GM12801 (cell line): ENCODE measurements around the gene AOC3.

Experiments used
- CTCF ChIP-seq: IDR thresholded peaks from one replicate; pipeline ENCODE4 v1.5.1; 2011; ENCODE audit warnings: control low read depth; ENCODE audit not compliant: insufficient read length; ENCODE audit errors: extremely low read depth

The AOC3 gene

GRCh38 chr17:42844761-42845555, 6.0 kb upstream of the AOC3 start:
- TF ChIP-seq CTCF, result no peak

GRCh38 chr17:42845556-42845917, 5.5 kb upstream of the AOC3 start:
- no peak for TF ChIP-seq CTCF

DNA sequence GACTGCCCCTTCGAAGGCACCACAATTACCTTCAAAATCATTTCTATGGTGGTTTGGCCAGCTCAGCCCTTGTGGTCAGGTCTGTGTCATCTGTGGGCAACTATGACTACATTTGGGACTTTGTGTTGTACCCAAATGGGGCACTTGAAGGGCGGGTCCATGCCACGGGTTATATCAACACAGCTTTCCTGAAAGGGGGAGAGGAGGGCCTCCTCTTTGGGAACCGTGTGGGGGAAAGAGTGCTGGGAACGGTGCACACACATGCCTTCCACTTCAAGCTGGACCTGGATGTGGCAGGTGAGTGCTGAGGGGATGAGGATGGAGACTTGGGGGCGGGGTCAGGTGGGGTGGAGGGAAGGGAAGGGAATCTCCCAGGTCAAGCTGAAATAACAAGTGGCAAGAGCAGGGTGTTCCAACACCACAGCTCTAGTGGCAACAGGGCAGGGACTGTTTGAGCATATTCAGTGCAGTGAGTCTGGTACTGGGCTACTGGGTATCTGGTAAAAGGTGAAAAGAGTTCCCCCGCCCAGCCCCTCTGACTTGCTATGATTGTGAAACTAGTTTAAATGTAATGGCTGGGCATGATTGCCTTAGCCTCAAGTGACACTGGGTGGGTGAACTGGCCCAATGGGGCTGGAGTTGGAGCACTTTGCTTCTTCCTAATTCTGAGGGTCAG, 4.9 kb upstream of the AOC3 start:
- TF ChIP-seq CTCF, result no peak

- TF ChIP-seq CTCF, result no peak
Measured at GRCh38 chr17:42846594-42847280, 4.3 kb upstream of the AOC3 start.

GRCh38 chr17:42848093-42848492, 2.9 kb upstream of the AOC3 start:
- TF ChIP-seq CTCF, result no peak

- no peak for TF ChIP-seq CTCF
Measured at GRCh38 chr17:42849031-42849430, 2.0 kb upstream of the AOC3 start.

GRCh38 chr17:42849451-42850181, 1.4 kb upstream of the AOC3 start:
- TF ChIP-seq CTCF, result no peak
